ENCODE data around the gene AGMO. TPM values are rescaled to one million over a fixed set of nuclear protein-coding genes. Genes with fewer than 3 reads are reported as not detected.

AGMO gene
- total and polyA plus RNA-seq, 2 donors (not counting 1 experiment from before 2014, with no cell fraction given) = 0.06 TPM; not detected in 1

DNA sequence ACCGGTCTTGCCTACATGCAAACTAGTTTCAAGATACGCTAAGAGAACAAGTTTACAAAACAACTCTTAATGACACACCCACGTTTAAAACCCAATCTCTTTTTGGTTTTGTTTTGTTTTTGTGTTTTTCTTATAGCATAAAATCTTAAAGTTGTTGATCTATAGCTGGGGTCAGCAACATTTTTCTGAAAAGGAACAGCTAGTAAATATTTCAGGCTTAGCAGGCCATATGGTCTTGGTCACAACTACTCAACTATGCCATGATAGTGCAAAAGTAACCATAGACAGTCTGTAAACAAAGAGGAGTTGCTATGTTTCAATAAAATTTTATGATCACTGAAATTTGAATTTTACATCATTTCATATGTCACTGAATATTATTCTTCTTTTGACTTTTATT, 327.4 kb downstream of the AGMO start:
- Histone ChIP-seq H2AFZ (ENCODE audit: low read length) (no peak overlapping the region), H4K20me1 (ENCODE audit: control insufficient read depth, extremely low read depth, insufficient read depth, low read length) (no peaks in the 10 kb centered on the region), H3K4me2 (ENCODE audit: extremely low read depth, insufficient read depth, low read length) (no peak overlapping the region), H3K9ac (ENCODE audit: insufficient read depth, low read length) (no peak overlapping the region), H3K36me3 (ENCODE audit: control insufficient read depth, insufficient read depth, low read length) (no peaks in the 10 kb centered on the region), H3K27ac (ENCODE audit: insufficient read depth, low read length) (no peak overlapping the region), H3K4me1 (ENCODE audit: control insufficient read depth, extremely low read depth, insufficient read depth, low read length) (no peaks in the 10 kb centered on the region), H3K27me3 (ENCODE audit: control insufficient read depth, insufficient read depth, low read length) (no peaks in the 10 kb centered on the region), H3K9me3 (ENCODE audit: control insufficient read depth, insufficient read depth, low read depth, low read length) (no peaks in the 10 kb centered on the region), H3K79me2 (ENCODE audit: control insufficient read depth, insufficient read depth, low read length) (no peaks in the 10 kb centered on the region), H3K4me3 (replicated peaks in 1 of 4; ENCODE audit: control extremely low read depth in 1 of 4, insufficient read depth in 1 of 4, low read depth in 3 of 4, low read length in 4 of 4) (no peak overlapping the region)
- DNase-seq (ENCODE audit: low read depth in 2 of 2) = no peak
- no peak for TF ChIP-seq EZH2 (IDR thresholded peaks at IDR 0.05; ENCODE audit: low read length, missing control alignments)
- TF ChIP-seq, protein P1, sequence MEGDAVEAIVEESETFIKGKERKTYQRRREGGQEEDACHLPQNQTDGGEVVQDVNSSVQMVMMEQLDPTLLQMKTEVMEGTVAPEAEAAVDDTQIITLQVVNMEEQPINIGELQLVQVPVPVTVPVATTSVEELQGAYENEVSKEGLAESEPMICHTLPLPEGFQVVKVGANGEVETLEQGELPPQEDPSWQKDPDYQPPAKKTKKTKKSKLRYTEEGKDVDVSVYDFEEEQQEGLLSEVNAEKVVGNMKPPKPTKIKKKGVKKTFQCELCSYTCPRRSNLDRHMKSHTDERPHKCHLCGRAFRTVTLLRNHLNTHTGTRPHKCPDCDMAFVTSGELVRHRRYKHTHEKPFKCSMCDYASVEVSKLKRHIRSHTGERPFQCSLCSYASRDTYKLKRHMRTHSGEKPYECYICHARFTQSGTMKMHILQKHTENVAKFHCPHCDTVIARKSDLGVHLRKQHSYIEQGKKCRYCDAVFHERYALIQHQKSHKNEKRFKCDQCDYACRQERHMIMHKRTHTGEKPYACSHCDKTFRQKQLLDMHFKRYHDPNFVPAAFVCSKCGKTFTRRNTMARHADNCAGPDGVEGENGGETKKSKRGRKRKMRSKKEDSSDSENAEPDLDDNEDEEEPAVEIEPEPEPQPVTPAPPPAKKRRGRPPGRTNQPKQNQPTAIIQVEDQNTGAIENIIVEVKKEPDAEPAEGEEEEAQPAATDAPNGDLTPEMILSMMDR (conservative IDR thresholded peaks at IDR 0.05 in 1 of 2, IDR thresholded peaks at IDR 0.05 in 1 of 2; ENCODE audit: low read depth in 1 of 2, low read length in 2 of 2) = no peak

- H4K20me1 ChIP-seq (ENCODE audit: control insufficient read depth, extremely low read depth, insufficient read depth, low read length) = no peaks in the 10 kb centered on the region
- H3K27ac ChIP-seq (ENCODE audit: insufficient read depth, low read length) = no peak overlapping the region
- no peak overlapping the region for H3K4me3 ChIP-seq (replicated peaks in 1 of 4; ENCODE audit: control extremely low read depth in 1 of 4, insufficient read depth in 1 of 4, low read depth in 3 of 4, low read length in 4 of 4)
- H3K4me1 ChIP-seq (ENCODE audit: control insufficient read depth, extremely low read depth, insufficient read depth, low read length) = no peaks in the 10 kb centered on the region
- no peaks in the 10 kb centered on the region for H3K79me2 ChIP-seq (ENCODE audit: control insufficient read depth, insufficient read depth, low read length)
- no peaks in the 10 kb centered on the region for H3K27me3 ChIP-seq (ENCODE audit: control insufficient read depth, insufficient read depth, low read length)
- no peak for DNase-seq (ENCODE audit: low read depth in 2 of 2)
- H2AFZ ChIP-seq (ENCODE audit: low read length) = no peak overlapping the region
- H3K36me3 ChIP-seq (ENCODE audit: control insufficient read depth, insufficient read depth, low read length) = no peaks in the 10 kb centered on the region
- no peak overlapping the region for H3K4me2 ChIP-seq (ENCODE audit: extremely low read depth, insufficient read depth, low read length)
- no peaks in the 10 kb centered on the region for H3K9me3 ChIP-seq (ENCODE audit: control insufficient read depth, insufficient read depth, low read depth, low read length)
- TF ChIP-seq, protein P1 (conservative IDR thresholded peaks at IDR 0.05 in 1 of 2, IDR thresholded peaks at IDR 0.05 in 1 of 2; ENCODE audit: low read depth in 1 of 2, low read length in 2 of 2) = no peak
- TF ChIP-seq EZH2 (IDR thresholded peaks at IDR 0.05; ENCODE audit: low read length, missing control alignments) = no peak
- H3K9ac ChIP-seq (ENCODE audit: insufficient read depth, low read length) = no peak overlapping the region
These were observed 333.0 kb downstream of the AGMO start for GRCh38 chr7:15228831-15229230.

- no peaks in the 10 kb centered on the region for H3K36me3 ChIP-seq (ENCODE audit: control insufficient read depth, insufficient read depth, low read length)
- no peak overlapping the region for H3K9ac ChIP-seq (ENCODE audit: insufficient read depth, low read length)
- no peak overlapping the region for H3K4me2 ChIP-seq (ENCODE audit: extremely low read depth, insufficient read depth, low read length)
- H3K9me3 ChIP-seq (ENCODE audit: control insufficient read depth, insufficient read depth, low read depth, low read length) = no peaks in the 10 kb centered on the region
- no peak overlapping the region for H3K4me3 ChIP-seq (replicated peaks in 1 of 4; ENCODE audit: control extremely low read depth in 1 of 4, insufficient read depth in 1 of 4, low read depth in 3 of 4, low read length in 4 of 4)
- H2AFZ ChIP-seq (ENCODE audit: low read length) = no peak overlapping the region
- H4K20me1 ChIP-seq (ENCODE audit: control insufficient read depth, extremely low read depth, insufficient read depth, low read length) = no peaks in the 10 kb centered on the region
- H3K27me3 ChIP-seq (ENCODE audit: control insufficient read depth, insufficient read depth, low read length) = no peaks in the 10 kb centered on the region
- H3K27ac ChIP-seq (ENCODE audit: insufficient read depth, low read length) = no peak overlapping the region
- no peaks in the 10 kb centered on the region for H3K4me1 ChIP-seq (ENCODE audit: control insufficient read depth, extremely low read depth, insufficient read depth, low read length)
- no peak for TF ChIP-seq EZH2 (IDR thresholded peaks at IDR 0.05; ENCODE audit: low read length, missing control alignments)
- TF ChIP-seq, protein P1 (conservative IDR thresholded peaks at IDR 0.05 in 1 of 2, IDR thresholded peaks at IDR 0.05 in 1 of 2; ENCODE audit: low read depth in 1 of 2, low read length in 2 of 2) = no peak
- no peaks in the 10 kb centered on the region for H3K79me2 ChIP-seq (ENCODE audit: control insufficient read depth, insufficient read depth, low read length)
- DNase-seq (ENCODE audit: low read depth in 2 of 2) = no peak
These were observed 335.8 kb downstream of the AGMO start for GRCh38 chr7:15225981-15226380.
